OCI-LY1 (cell line): ENCODE measurements around the gene LRRC2.

Experiments used
- H2AFZ ChIP-seq: fragments of 200-600 bp; sonication (generic), shearing (Covaris generic); 2 replicates; pipeline ENCODE4 v1.6.0; 2014; ENCODE audit warnings: antibody characterized with exemption, mild to moderate bottlenecking, low read length
- H3F3A ChIP-seq: fragments of 200-600 bp; sonication (generic), shearing (Covaris generic); 2 replicates; pipeline ENCODE4 v1.6.0; 2014; ENCODE audit warnings: mild to moderate bottlenecking, antibody characterized with exemption, low read length, moderate library complexity; ENCODE audit not compliant: insufficient read depth
- H3K27ac ChIP-seq: fragments of 200-600 bp; sonication (generic); 2 replicates; pipeline ENCODE4 v1.5.1; 2014; ENCODE audit warnings: low read length, mixed run types, mild to moderate bottlenecking, low read depth; ENCODE audit not compliant: poor library complexity, severe bottlenecking
- H3K27me3 ChIP-seq: fragments of 200-600 bp; sonication (generic); 2 replicates; pipeline ENCODE4 v1.6.0; 2014; ENCODE audit warnings: antibody characterized with exemption, mild to moderate bottlenecking, low read length, moderate library complexity; ENCODE audit not compliant: insufficient read depth
- H3K36me3 ChIP-seq: fragments of 200-600 bp; sonication (generic); 2 replicates; pipeline ENCODE4 v1.6.1; 2014; ENCODE audit warnings: mild to moderate bottlenecking, antibody characterized with exemption, low read length, moderate library complexity, mixed read lengths; ENCODE audit not compliant: insufficient read depth
- H3K4me1 ChIP-seq: fragments of 200-600 bp; sonication (generic); 2 replicates; pipeline ENCODE4 v1.5.1; 2014; ENCODE audit warnings: mild to moderate bottlenecking, low read length, moderate library complexity; ENCODE audit not compliant: insufficient read depth, severe bottlenecking
- H3K4me2 ChIP-seq: fragments of 200-600 bp; sonication (generic), shearing (Covaris generic); 2 replicates; pipeline ENCODE4 v1.6.1; 2014; ENCODE audit warnings: low read length
- H3K4me3 ChIP-seq: fragments of 200-600 bp; sonication (generic); 2 replicates; pipeline ENCODE4 v1.5.1; 2014; ENCODE audit warnings: low read length, low read depth, mild to moderate bottlenecking, mixed read lengths; ENCODE audit not compliant: poor library complexity, severe bottlenecking
- H3K79me2 ChIP-seq: fragments of 200-600 bp; shearing (Covaris generic); 2 replicates; pipeline ENCODE4 v1.6.1; 2016; ENCODE audit warnings: mixed run types, low read length, mixed read lengths; ENCODE audit not compliant: insufficient read depth
- H3K9ac ChIP-seq: fragments of 200-600 bp; sonication (generic), shearing (Covaris generic); 2 replicates; pipeline ENCODE4 v1.6.1; 2014; ENCODE audit warnings: mild to moderate bottlenecking, low read length, mixed read lengths
- H3K9me2 ChIP-seq: fragments of 200-600 bp; sonication (generic), shearing (Covaris generic); 2 replicates; pipeline ENCODE4 v1.6.1; 2014; ENCODE audit warnings: low read depth, mild to moderate bottlenecking, low read length, mixed read lengths
- H3K9me3 ChIP-seq: fragments of 200-600 bp; shearing (Covaris generic); 2 replicates; pipeline ENCODE4 v1.6.1; 2014; ENCODE audit warnings: low read length, mixed read lengths
- H4K20me1 ChIP-seq: fragments of 200-600 bp; sonication (generic), shearing (Covaris generic); 2 replicates; pipeline ENCODE4 v1.6.0; 2016; ENCODE audit warnings: mild to moderate bottlenecking, low read length; ENCODE audit not compliant: insufficient read depth
- EZH2 ChIP-seq: fragments of 200-600 bp; sonication (generic), shearing (Covaris generic); IDR thresholded peaks from 2 replicates; pipeline ENCODE4 v1.8.0; 2017; ENCODE audit warnings: borderline replicate concordance, mixed run types, mild to moderate bottlenecking, antibody characterized with exemption, low read length, moderate library complexity, mixed read lengths
- TF ChIP-seq, protein P1 (sequence below): fragments of 200-600 bp; sonication (generic), shearing (Covaris generic); IDR thresholded peaks from 2 replicates; pipeline ENCODE4 v1.5.1; 2017; ENCODE audit warnings: mild to moderate bottlenecking, antibody characterized with exemption, low read length, moderate library complexity, mixed read lengths

Gene LRRC2

DNA sequence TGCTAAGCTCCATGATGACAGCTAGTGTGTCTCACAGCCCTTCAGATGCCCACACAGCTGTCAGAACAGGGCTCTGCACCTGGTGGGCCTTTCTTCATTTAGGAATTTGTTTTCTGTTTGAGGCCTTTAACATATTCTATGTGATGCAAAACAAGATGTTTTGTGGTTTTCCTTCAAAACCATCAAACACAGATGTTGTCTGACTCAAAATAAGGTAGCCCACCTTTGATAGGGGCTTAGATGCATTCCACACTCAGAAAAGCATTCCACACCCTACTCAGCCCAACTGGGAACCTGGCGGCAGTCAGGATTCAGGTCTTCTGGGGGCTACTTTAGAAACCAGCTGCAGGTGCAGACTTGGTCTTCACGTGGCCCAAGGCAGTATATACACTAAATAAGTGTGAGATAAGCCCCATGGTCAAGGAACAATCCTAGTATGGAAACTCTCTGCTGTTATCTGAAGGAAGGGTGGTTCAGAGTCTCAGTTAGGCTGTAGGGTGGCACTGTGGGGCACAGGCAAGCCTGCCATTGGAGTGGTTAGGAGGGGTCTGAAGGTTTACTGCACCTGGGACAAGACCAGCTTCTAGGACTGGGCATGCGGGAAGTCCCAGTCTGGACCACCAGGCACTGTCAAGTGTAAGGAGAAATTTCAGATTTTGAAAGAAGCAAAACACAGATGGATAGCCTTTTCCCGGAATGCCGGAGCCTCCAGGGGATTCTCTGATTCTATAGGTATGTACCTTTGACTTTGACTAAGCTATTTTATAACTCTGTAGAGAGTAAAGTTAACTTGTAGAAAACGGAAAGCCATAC, 20.1 kb downstream of the LRRC2 start:
- no peaks in the 10 kb centered on the region for H3F3A ChIP-seq
- no peaks in the 10 kb centered on the region for H3K36me3 ChIP-seq
- no peaks in the 10 kb centered on the region for H3K4me1 ChIP-seq
- no peak overlapping the region for H3K27ac ChIP-seq
- H3K9me2 ChIP-seq, result no peaks in the 10 kb centered on the region
- H3K4me2 ChIP-seq, result no peak overlapping the region
- no peak overlapping the region for H3K4me3 ChIP-seq
- H3K79me2 ChIP-seq, result no peaks in the 10 kb centered on the region
- TF ChIP-seq, protein P1, sequence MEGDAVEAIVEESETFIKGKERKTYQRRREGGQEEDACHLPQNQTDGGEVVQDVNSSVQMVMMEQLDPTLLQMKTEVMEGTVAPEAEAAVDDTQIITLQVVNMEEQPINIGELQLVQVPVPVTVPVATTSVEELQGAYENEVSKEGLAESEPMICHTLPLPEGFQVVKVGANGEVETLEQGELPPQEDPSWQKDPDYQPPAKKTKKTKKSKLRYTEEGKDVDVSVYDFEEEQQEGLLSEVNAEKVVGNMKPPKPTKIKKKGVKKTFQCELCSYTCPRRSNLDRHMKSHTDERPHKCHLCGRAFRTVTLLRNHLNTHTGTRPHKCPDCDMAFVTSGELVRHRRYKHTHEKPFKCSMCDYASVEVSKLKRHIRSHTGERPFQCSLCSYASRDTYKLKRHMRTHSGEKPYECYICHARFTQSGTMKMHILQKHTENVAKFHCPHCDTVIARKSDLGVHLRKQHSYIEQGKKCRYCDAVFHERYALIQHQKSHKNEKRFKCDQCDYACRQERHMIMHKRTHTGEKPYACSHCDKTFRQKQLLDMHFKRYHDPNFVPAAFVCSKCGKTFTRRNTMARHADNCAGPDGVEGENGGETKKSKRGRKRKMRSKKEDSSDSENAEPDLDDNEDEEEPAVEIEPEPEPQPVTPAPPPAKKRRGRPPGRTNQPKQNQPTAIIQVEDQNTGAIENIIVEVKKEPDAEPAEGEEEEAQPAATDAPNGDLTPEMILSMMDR, result no peak
- no peak for TF ChIP-seq EZH2
- H3K9me3 ChIP-seq, result no peaks in the 10 kb centered on the region
- no peaks in the 10 kb centered on the region; the same call in 1 of the 2 replicates for H3K27me3 ChIP-seq
- H3K9ac ChIP-seq, result no peak overlapping the region
- H4K20me1 ChIP-seq, result no peaks in the 10 kb centered on the region
- no peak overlapping the region for H2AFZ ChIP-seq

DNA sequence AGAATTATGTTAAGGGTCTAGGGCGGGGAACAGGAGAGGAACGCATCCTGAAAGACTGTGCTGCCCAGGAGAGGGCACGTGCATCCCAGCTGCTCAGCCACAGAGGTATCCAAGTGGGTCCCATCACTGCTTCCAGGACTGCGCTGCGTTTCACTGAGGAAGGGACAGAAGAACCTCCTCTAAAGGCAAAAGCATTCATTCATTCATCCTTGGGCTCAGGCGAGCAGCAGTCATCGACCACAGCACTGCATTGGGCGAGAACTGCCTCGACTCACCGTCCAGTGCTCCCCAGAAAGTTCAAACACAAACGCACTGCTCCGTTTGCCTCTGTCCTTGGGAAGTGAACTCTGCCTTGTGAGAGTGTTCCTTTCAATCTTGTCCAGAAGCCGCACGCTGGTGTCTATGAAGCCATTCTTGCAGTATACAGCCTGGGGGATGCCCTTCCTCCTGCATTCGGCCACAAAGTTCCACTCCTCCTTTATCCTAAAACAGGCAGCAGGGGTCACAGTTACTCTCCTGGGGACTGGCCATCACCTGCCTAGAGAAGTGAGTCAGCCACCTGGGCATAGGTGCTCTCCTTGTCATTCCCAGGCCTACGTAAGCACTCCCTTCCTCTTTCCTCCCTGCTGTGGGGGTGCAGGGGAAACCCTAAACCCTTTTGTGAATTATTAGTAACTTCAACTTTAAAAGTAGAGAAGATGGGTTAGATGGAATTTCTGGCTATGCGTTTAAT, 21.2 kb downstream of the LRRC2 start:
- H3K36me3 ChIP-seq, result no peaks in the 10 kb centered on the region
- TF ChIP-seq, protein P1, result no peak
- no peak for TF ChIP-seq EZH2
- no peak overlapping the region for H2AFZ ChIP-seq
- no peaks in the 10 kb centered on the region for H3K9me3 ChIP-seq
- no peaks in the 10 kb centered on the region for H3K9me2 ChIP-seq
- no peaks in the 10 kb centered on the region for H3K79me2 ChIP-seq
- peaks cover 1% of the 10 kb centered on the region for H3K4me1 ChIP-seq
- H3F3A ChIP-seq, result no peaks in the 10 kb centered on the region
- H3K27me3 ChIP-seq, result no peaks in the 10 kb centered on the region; the same call in 1 of the 2 replicates
- no peak overlapping the region for H3K4me3 ChIP-seq
- H4K20me1 ChIP-seq, result no peaks in the 10 kb centered on the region
- no peak overlapping the region for H3K4me2 ChIP-seq
- no peak overlapping the region for H3K9ac ChIP-seq
- H3K27ac ChIP-seq, result no peak overlapping the region

DNA sequence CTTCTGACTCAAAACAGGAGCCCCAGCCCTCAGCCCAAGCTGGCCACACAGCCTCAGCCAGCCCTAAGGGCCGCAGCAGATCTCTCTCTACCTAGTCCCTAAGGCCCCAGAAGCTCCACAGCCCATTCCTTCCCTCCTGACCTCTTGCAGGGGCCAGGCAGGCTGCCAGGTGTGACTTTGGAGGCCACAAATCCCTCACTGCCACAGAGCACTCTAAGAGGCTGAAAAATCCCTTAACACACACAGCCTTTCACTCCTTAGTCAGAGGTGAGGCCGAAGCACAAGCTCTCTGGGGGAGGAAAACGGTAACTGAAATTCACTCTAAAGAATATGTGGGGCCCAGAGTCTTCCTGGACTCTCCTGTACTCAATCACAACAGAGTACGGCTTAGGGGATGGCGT, 23.3 kb downstream of the LRRC2 start:
- H3K4me2 ChIP-seq, result no peak overlapping the region
- H3K9me2 ChIP-seq, result no peaks in the 10 kb centered on the region
- H3K36me3 ChIP-seq, result no peaks in the 10 kb centered on the region
- H3K4me1 ChIP-seq, result peaks cover 22% of the 10 kb centered on the region
- no peak overlapping the region for H3K27ac ChIP-seq
- H3K27me3 ChIP-seq, result no peaks in the 10 kb centered on the region; the same call in 1 of the 2 replicates
- H4K20me1 ChIP-seq, result no peaks in the 10 kb centered on the region
- no peak overlapping the region for H3K9ac ChIP-seq
- no peaks in the 10 kb centered on the region for H3K79me2 ChIP-seq
- H3F3A ChIP-seq, result no peaks in the 10 kb centered on the region
- H3K9me3 ChIP-seq, result no peaks in the 10 kb centered on the region
- TF ChIP-seq, protein P1, result no peak
- no peak for TF ChIP-seq EZH2
- H3K4me3 ChIP-seq, result no peak overlapping the region
- no peak overlapping the region for H2AFZ ChIP-seq
